Ishikawa (cell line): ENCODE results near the gene CPAMD8.

Source experiments
- CEBPB ChIP-seq: IDR thresholded peaks from 2 replicates; pipeline ENCODE4 v1.6.1; 2012
- CREB1 ChIP-seq: IDR thresholded peaks from 2 replicates; pipeline ENCODE4 v1.6.1; 2012; ENCODE audit warnings: low read depth
- EGR1 ChIP-seq: IDR thresholded peaks from 2 replicates; pipeline ENCODE4 v1.6.1; 2012
- EP300 ChIP-seq: IDR thresholded peaks from 2 replicates; pipeline ENCODE4 v1.6.1; 2012; ENCODE audit warnings: borderline replicate concordance
- MAX ChIP-seq: IDR thresholded peaks from 2 replicates; pipeline ENCODE4 v1.6.1; 2012
- NFIC ChIP-seq: IDR thresholded peaks from 2 replicates; pipeline ENCODE4 v1.6.1; 2012
- RAD21 ChIP-seq: IDR thresholded peaks from 2 replicates; pipeline ENCODE4 v1.6.1; 2012; ENCODE audit warnings: low read depth
- TAF1 ChIP-seq: IDR thresholded peaks from 2 replicates; pipeline ENCODE4 v1.6.1; 2012; ENCODE audit warnings: low read depth, mild to moderate bottlenecking
- TCF12 ChIP-seq: IDR thresholded peaks from 2 replicates; pipeline ENCODE4 v1.6.1; 2012; ENCODE audit warnings: low read depth
- USF1 ChIP-seq: IDR thresholded peaks from 2 replicates; pipeline ENCODE4 v1.6.1; 2012
- ZBTB7A ChIP-seq: IDR thresholded peaks from 2 replicates; pipeline ENCODE4 v1.6.1; 2012; ENCODE audit warnings: low read depth
- TF ChIP-seq, protein P1 (sequence below): IDR thresholded peaks from 2 replicates; pipeline ENCODE4 v1.6.1; 2012; ENCODE audit warnings: low read depth, mild to moderate bottlenecking

GRCh38 chr19:17063428-17063827 is 36.8 kb upstream of the CPAMD8 start:
- TF ChIP-seq, protein P1, sequence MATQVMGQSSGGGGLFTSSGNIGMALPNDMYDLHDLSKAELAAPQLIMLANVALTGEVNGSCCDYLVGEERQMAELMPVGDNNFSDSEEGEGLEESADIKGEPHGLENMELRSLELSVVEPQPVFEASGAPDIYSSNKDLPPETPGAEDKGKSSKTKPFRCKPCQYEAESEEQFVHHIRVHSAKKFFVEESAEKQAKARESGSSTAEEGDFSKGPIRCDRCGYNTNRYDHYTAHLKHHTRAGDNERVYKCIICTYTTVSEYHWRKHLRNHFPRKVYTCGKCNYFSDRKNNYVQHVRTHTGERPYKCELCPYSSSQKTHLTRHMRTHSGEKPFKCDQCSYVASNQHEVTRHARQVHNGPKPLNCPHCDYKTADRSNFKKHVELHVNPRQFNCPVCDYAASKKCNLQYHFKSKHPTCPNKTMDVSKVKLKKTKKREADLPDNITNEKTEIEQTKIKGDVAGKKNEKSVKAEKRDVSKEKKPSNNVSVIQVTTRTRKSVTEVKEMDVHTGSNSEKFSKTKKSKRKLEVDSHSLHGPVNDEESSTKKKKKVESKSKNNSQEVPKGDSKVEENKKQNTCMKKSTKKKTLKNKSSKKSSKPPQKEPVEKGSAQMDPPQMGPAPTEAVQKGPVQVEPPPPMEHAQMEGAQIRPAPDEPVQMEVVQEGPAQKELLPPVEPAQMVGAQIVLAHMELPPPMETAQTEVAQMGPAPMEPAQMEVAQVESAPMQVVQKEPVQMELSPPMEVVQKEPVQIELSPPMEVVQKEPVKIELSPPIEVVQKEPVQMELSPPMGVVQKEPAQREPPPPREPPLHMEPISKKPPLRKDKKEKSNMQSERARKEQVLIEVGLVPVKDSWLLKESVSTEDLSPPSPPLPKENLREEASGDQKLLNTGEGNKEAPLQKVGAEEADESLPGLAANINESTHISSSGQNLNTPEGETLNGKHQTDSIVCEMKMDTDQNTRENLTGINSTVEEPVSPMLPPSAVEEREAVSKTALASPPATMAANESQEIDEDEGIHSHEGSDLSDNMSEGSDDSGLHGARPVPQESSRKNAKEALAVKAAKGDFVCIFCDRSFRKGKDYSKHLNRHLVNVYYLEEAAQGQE, result no peak
- TF ChIP-seq CREB1, result no peak
- TF ChIP-seq ZBTB7A, result no peak
- no peak for TF ChIP-seq MAX
- TF ChIP-seq TAF1, result no peak
- no peak for TF ChIP-seq CEBPB
- no peak for TF ChIP-seq TCF12
- TF ChIP-seq USF1, result no peak
- no peak for TF ChIP-seq EGR1
- no peak for TF ChIP-seq EP300
- TF ChIP-seq RAD21, result no peak
- TF ChIP-seq NFIC, result no peak
